Right atrium auricular region (tissue), 2 donors: ENCODE data around the gene SRD5A1. TPM values are rescaled to one million over a fixed set of nuclear protein-coding genes. Genes with fewer than 3 reads are reported as not detected.

Experiments used
- DNase-seq: peaks from one replicate; pipeline ENCODE4 v3.0.0-alpha.2; 2019; ENCODE audit warnings: low spot score
- H3K27ac ChIP-seq, 2 donors: fragments of 200-600 bp; sonication (generic); 1 replicate in 1 of 2; 2 replicates in 1 of 2; pipeline ENCODE4 v1.5.1; 2016 to 2019
- H3K27me3 ChIP-seq, 2 donors: fragments of 200-600 bp; sonication (generic); one replicate each; pipeline versions ENCODE4 v1.5.1 to v1.6.0; 2017 to 2019
- H3K36me3 ChIP-seq: fragments of 200-600 bp; sonication (generic); one replicate; pipeline ENCODE4 v1.5.1; 2016
- H3K4me1 ChIP-seq, 2 donors: fragments of 200-600 bp; sonication (generic); one replicate each; pipeline versions ENCODE4 v1.5.1 to v1.6.0; 2017 to 2019
- H3K4me3 ChIP-seq, 2 donors: fragments of 200-600 bp; sonication (generic); 1 replicate in 1 of 2; 2 replicates in 1 of 2; pipeline ENCODE4 v1.5.1; 2017 to 2019; ENCODE audit warnings: mild to moderate bottlenecking in 1 of 2, moderate library complexity in 1 of 2
- H3K9me3 ChIP-seq, 2 donors: fragments of 200-600 bp; sonication (generic); one replicate each; pipeline ENCODE4 v1.5.1; 2019
- CTCF ChIP-seq, 2 donors: fragments of 200-600 bp; sonication (generic); IDR thresholded peaks; one replicate each; pipeline ENCODE4 v1.5.1; 2019; ENCODE audit warnings: antibody characterized with exemption in 2 of 2
- total RNA-seq, 2 donors: library from RNA; depleted of rRNA; stranded (reverse); fragments of >200 nt; gene quantifications; one replicate each; pipeline ENCODE4 v1.1.0, GENCODE V29; 2016

Gene SRD5A1
- total RNA-seq, 2 donors from 2014 or later: 0.67 to 1.2 TPM

- no peak for TF ChIP-seq CTCF (IDR thresholded peaks at IDR 0.05)
Measured at GRCh38 chr5:6678385-6678784, 45.1 kb downstream of the SRD5A1 start.

GRCh38 chr5:6680922-6681321, 47.7 kb downstream of the SRD5A1 start:
- TF ChIP-seq CTCF (IDR thresholded peaks at IDR 0.05): no peak
- H3K4me3 ChIP-seq: no peak overlapping the region
- H3K4me1 ChIP-seq: no peaks in the 10 kb centered on the region
- H3K27me3 ChIP-seq: no peaks in the 10 kb centered on the region
- no peaks in the 10 kb centered on the region for H3K36me3 ChIP-seq
- no peak overlapping the region for H3K27ac ChIP-seq
- no peak for DNase-seq
- no peaks in the 10 kb centered on the region for H3K9me3 ChIP-seq

More at GRCh38 chr5:6678385-6678784, 45.1 kb downstream of the SRD5A1 start:
- no peaks in the 10 kb centered on the region for H3K9me3 ChIP-seq
- no peak overlapping the region for H3K4me3 ChIP-seq
- no peak for DNase-seq
- H3K4me1 ChIP-seq: no peaks in the 10 kb centered on the region
- H3K36me3 ChIP-seq: no peaks in the 10 kb centered on the region
- no peak overlapping the region for H3K27ac ChIP-seq
- no peaks in the 10 kb centered on the region for H3K27me3 ChIP-seq

GRCh38 chr5:6681682-6682081, 48.4 kb downstream of the SRD5A1 start:
- H3K4me1 ChIP-seq: no peaks in the 10 kb centered on the region
- no peak for DNase-seq

GRCh38 chr5:6682239-6682638, 49.0 kb downstream of the SRD5A1 start:
- no peak for TF ChIP-seq CTCF (IDR thresholded peaks at IDR 0.05)
- no peak for DNase-seq
- Histone ChIP-seq H3K4me1 (no peaks in the 10 kb centered on the region), H3K36me3 (no peaks in the 10 kb centered on the region), H3K27ac (no peak overlapping the region), H3K9me3 (no peaks in the 10 kb centered on the region), H3K4me3 (no peak overlapping the region), H3K27me3 (no peaks in the 10 kb centered on the region)

More at GRCh38 chr5:6681682-6682081, 48.4 kb downstream of the SRD5A1 start:
- Histone ChIP-seq H3K9me3 (no peaks in the 10 kb centered on the region), H3K27ac (no peak overlapping the region), H3K36me3 (no peaks in the 10 kb centered on the region), H3K27me3 (no peaks in the 10 kb centered on the region), H3K4me3 (no peak overlapping the region)
- no peak for TF ChIP-seq CTCF (IDR thresholded peaks at IDR 0.05)

GRCh38 chr5:6683241-6683640, 50.0 kb downstream of the SRD5A1 start:
- H3K4me1 ChIP-seq: no peaks in the 10 kb centered on the region
- no peak for DNase-seq
- H3K27me3 ChIP-seq: no peaks in the 10 kb centered on the region
- H3K9me3 ChIP-seq: no peaks in the 10 kb centered on the region
- H3K36me3 ChIP-seq: no peaks in the 10 kb centered on the region
- H3K27ac ChIP-seq: no peak overlapping the region
- no peak overlapping the region for H3K4me3 ChIP-seq
- TF ChIP-seq CTCF (IDR thresholded peaks at IDR 0.05): no peak

- DNase-seq: no peak
- Histone ChIP-seq H3K27me3 (no peaks in the 10 kb centered on the region), H3K27ac (no peak overlapping the region), H3K9me3 (no peaks in the 10 kb centered on the region), H3K4me3 (no peak overlapping the region), H3K4me1 (no peaks in the 10 kb centered on the region), H3K36me3 (no peaks in the 10 kb centered on the region)
- TF ChIP-seq CTCF (IDR thresholded peaks at IDR 0.05): no peak
Measured at GRCh38 chr5:6684075-6684474, 50.8 kb downstream of the SRD5A1 start.
